ENCODE measurements around the gene FIGNL2. TPM values are rescaled to one million over a fixed set of nuclear protein-coding genes. Genes with fewer than 3 reads are reported as not detected.

FIGNL2 gene
- total and polyA plus RNA-seq, 2 of the 13 experiments (the other 11 are each of a cell fraction or from before 2014, with no cell fraction given), result 0.82 to 1.00 TPM

DNA sequence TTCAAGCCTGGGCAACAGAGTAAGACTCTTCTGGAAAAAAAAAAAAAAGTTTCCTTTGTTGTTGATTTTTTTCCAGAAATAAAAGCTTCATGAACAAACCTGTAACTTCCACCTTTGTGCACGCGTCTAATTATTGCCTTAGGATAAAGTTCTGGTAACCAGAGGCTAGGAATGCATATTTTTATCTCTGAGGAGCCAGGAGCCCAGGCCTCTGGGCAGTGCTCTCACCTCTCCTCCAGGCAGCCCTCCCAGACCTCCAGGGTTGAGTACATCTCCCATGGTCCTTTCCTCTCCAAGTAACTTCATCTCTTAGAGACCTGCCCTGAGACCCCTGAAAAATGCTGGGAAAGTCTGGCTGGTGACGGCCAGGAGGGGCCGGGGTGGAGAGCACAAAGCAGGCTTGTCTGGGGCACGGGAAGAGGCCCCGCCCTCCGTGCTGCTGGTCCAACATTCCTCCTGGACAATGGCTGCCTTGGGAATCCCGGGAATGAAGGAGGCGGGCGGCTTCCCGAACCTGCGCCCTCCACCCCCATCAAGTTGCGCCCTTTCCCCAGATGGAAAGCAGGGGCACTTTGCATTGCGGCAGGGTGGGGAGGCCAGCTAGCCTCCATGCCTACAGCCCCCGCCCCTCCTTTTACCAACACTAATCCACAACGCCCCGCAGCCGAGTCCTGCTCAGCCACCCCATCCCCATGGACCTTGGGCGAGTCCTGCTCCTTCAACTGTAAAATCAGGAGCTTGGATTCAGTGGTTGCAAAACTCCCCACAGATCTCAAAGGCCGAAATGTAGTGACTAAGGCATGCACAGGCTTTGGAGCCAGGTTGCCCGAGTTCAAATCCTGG is 7.3 kb upstream of the FIGNL2 start:
- Histone ChIP-seq H2AFZ (ENCODE audit: low read length) (no peak overlapping the region), H3K27me3 (ENCODE audit: control insufficient read depth in 1 of 2, insufficient read depth in 2 of 2, low read length in 2 of 2) (no peaks in the 10 kb centered on the region; a peak in 1 of 5 replicates)
- TF ChIP-seq, protein P1, sequence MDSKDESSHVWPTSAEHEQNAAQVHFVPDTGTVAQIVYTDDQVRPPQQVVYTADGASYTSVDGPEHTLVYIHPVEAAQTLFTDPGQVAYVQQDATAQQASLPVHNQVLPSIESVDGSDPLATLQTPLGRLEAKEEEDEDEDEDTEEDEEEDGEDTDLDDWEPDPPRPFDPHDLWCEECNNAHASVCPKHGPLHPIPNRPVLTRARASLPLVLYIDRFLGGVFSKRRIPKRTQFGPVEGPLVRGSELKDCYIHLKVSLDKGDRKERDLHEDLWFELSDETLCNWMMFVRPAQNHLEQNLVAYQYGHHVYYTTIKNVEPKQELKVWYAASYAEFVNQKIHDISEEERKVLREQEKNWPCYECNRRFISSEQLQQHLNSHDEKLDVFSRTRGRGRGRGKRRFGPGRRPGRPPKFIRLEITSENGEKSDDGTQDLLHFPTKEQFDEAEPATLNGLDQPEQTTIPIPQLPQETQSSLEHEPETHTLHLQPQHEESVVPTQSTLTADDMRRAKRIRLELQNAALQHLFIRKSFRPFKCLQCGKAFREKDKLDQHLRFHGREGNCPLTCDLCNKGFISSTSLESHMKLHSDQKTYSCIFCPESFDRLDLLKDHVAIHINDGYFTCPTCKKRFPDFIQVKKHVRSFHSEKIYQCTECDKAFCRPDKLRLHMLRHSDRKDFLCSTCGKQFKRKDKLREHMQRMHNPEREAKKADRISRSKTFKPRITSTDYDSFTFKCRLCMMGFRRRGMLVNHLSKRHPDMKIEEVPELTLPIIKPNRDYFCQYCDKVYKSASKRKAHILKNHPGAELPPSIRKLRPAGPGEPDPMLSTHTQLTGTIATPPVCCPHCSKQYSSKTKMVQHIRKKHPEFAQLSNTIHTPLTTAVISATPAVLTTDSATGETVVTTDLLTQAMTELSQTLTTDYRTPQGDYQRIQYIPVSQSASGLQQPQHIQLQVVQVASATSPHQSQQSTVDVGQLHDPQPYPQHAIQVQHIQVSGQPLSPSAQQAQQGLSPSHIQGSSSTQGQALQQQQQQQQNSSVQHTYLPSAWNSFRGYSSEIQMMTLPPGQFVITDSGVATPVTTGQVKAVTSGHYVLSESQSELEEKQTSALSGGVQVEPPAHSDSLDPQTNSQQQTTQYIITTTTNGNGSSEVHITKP (CRISPR knock-in tag; IDR thresholded peaks at IDR 0.05; ENCODE audit: low read depth), result no peak
- TF ChIP-seq ESRRA (CRISPR knock-in tag; IDR thresholded peaks at IDR 0.05; ENCODE audit: low read depth) (no peak), NFE2 (CRISPR knock-in tag; IDR thresholded peaks at IDR 0.05) (no peak), FOXP1 (IDR thresholded peaks at IDR 0.05) (no peak), FOXP1 (CRISPR knock-in tag; IDR thresholded peaks at IDR 0.05) (no peak), KLF6 (CRISPR knock-in tag; IDR thresholded peaks at IDR 0.05) (no peak), BCL6 (CRISPR knock-in tag; IDR thresholded peaks at IDR 0.05) (no peak), ZNF468 (CRISPR knock-in tag; IDR thresholded peaks at IDR 0.05) (no peak), ZNF383 (CRISPR knock-in tag; IDR thresholded peaks at IDR 0.05; ENCODE audit: borderline replicate concordance) (no peak), TCF12 (IDR thresholded peaks at IDR 0.05) (no peak), TCF12 (CRISPR knock-in tag; IDR thresholded peaks at IDR 0.05) (no peak), ZNF207 (IDR thresholded peaks at IDR 0.05; ENCODE audit: borderline replicate concordance) (no peak)
- TF ChIP-seq, protein P2, sequence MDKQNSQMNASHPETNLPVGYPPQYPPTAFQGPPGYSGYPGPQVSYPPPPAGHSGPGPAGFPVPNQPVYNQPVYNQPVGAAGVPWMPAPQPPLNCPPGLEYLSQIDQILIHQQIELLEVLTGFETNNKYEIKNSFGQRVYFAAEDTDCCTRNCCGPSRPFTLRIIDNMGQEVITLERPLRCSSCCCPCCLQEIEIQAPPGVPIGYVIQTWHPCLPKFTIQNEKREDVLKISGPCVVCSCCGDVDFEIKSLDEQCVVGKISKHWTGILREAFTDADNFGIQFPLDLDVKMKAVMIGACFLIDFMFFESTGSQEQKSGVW (CRISPR knock-in tag; IDR thresholded peaks at IDR 0.05; ENCODE audit: borderline replicate concordance), result no peak
- TF ChIP-seq, protein P3, sequence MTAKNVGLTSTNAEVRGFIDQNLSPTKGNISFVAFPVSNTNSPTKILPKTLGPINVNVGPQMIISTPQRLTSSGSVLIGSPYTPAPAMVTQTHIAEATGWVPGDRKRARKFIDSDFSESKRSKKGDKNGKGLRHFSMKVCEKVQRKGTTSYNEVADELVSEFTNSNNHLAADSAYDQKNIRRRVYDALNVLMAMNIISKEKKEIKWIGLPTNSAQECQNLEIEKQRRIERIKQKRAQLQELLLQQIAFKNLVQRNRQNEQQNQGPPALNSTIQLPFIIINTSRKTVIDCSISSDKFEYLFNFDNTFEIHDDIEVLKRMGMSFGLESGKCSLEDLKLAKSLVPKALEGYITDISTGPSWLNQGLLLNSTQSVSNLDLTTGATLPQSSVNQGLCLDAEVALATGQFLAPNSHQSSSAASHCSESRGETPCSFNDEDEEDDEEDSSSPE (CRISPR knock-in tag; IDR thresholded peaks at IDR 0.05), result no peak
- TF ChIP-seq, protein P4, sequence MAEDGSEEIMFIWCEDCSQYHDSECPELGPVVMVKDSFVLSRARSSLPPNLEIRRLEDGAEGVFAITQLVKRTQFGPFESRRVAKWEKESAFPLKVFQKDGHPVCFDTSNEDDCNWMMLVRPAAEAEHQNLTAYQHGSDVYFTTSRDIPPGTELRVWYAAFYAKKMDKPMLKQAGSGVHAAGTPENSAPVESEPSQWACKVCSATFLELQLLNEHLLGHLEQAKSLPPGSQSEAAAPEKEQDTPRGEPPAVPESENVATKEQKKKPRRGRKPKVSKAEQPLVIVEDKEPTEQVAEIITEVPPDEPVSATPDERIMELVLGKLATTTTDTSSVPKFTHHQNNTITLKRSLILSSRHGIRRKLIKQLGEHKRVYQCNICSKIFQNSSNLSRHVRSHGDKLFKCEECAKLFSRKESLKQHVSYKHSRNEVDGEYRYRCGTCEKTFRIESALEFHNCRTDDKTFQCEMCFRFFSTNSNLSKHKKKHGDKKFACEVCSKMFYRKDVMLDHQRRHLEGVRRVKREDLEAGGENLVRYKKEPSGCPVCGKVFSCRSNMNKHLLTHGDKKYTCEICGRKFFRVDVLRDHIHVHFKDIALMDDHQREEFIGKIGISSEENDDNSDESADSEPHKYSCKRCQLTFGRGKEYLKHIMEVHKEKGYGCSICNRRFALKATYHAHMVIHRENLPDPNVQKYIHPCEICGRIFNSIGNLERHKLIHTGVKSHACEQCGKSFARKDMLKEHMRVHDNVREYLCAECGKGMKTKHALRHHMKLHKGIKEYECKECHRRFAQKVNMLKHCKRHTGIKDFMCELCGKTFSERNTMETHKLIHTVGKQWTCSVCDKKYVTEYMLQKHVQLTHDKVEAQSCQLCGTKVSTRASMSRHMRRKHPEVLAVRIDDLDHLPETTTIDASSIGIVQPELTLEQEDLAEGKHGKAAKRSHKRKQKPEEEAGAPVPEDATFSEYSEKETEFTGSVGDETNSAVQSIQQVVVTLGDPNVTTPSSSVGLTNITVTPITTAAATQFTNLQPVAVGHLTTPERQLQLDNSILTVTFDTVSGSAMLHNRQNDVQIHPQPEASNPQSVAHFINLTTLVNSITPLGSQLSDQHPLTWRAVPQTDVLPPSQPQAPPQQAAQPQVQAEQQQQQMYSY (CRISPR knock-in tag; IDR thresholded peaks at IDR 0.05), result peak; percentile 65; the same call in 1 of the 2 replicates

More for the DNA sequence above, 7.3 kb upstream of the FIGNL2 start:
- 4% methylated on average over 9 of the region's 21 CpGs for WGBS (ENCODE audit: low lambda C conversion rate)
- ChIA-PET CTCF (ENCODE audit: low intra/inter-chr PET ratio, low total read pairs) (no interaction called here), POLR2A (interaction anchor here (0.8 kb wide), 2 partner anchors 9 to 11 kb away, joined by 3 read pairs; no protein-coding TSS in a partner anchor)
- BruUV-seq (replicated peaks), result no TSS peak
- Histone ChIP-seq H3K27ac (ENCODE audit: extremely low read length, insufficient read depth, low read length) (no peak overlapping the region), H3K36me3 (replicated peaks in 1 of 2; ENCODE audit: control insufficient read depth in 1 of 2, insufficient read depth in 2 of 2, low read length in 2 of 2) (no peaks in the 10 kb centered on the region), H3K9ac (ENCODE audit: insufficient read depth, low read depth, low read length) (0 out of 2 replicates have a peak overlapping the region, but pooled peaks have one; percentile 1), H3K4me3 (replicated peaks in 1 of 3; ENCODE audit: insufficient read depth in 1 of 3, low read depth in 2 of 3, low read length in 3 of 3) (peak overlapping the region; percentile 57 to 73 (median 67)), H3K9me3 (ENCODE audit: low read length) (no peaks in the 10 kb centered on the region), H4K20me1 (ENCODE audit: insufficient read depth, low read length) (no peaks in the 10 kb centered on the region), H3K4me2 (ENCODE audit: low read depth, low read length) (peak overlapping the region; percentile 91), H3K4me1 (ENCODE audit: insufficient read depth, low read length) (peaks cover 20% of the 10 kb centered on the region), H3K79me2 (ENCODE audit: insufficient read depth, low read length) (no peaks in the 10 kb centered on the region)
- ATAC-seq (peak; percentile 91), DNase-seq (ENCODE audit: low spot score) (peak; percentile 58), FAIRE-seq (peak; percentile 71)
- in situ Hi-C loops (cut with HindIII; ENCODE audit: extremely low pct_ligation_motif_present, low pct_unique_long_range_greater_than_20kb), result no loop called here
- intact Hi-C loops (cut with micrococcal nuclease; ENCODE audit: unreplicated experiment), result no loop called here

All from HepG2 (cell line).